Measurements from ENCODE around the gene TREML4. TPM values are rescaled to one million over a fixed set of nuclear protein-coding genes. Genes with fewer than 3 reads are reported as not detected.

Gene TREML4
- total and polyA plus RNA-seq, 2 of the 4 experiments (the other 2 are of a cell fraction) = not detected

GRCh38 chr6:41194386-41194785, 33.8 kb upstream of the TREML4 start:
- POLR2A ChIA-PET (ENCODE audit: unreplicated experiment) = no interaction called here
- in situ Hi-C loops (cut with MboI; ENCODE audit: low sequenced_read_pairs) = no loop called here
- H4K8ac ChIP-seq (ENCODE audit: low read depth in 2 of 2, low read length in 2 of 2) = no peak overlapping the region

More at GRCh38 chr6:41194386-41194785, 33.8 kb upstream of the TREML4 start:
- no peak overlapping the region for H4K91ac ChIP-seq (ENCODE audit: insufficient read depth, low read depth, low read length)
- CTCF ChIA-PET = no interaction called here
- DNase-seq = no peak
- H3K79me1 ChIP-seq (ENCODE audit: low read depth in 1 of 2, low read length in 2 of 2) = no peaks in the 10 kb centered on the region
- no peak overlapping the region for H2BK120ac ChIP-seq (ENCODE audit: low read depth, low read length)
- ATAC-seq (ENCODE audit: low read depth) = no peak
- H2AK9ac ChIP-seq (replicated peaks; ENCODE audit: low read depth, low read length, poor library complexity) = no peak overlapping the region
- dilution Hi-C loops (cut with HindIII; ENCODE audit: low sequenced_read_pairs, unreplicated experiment) (no loop called here), intact Hi-C loops (cut with micrococcal nuclease) (no loop called here)
- H2AFZ ChIP-seq (replicated peaks; ENCODE audit: low read length, poor library complexity) = no peak overlapping the region
- H2BK5ac ChIP-seq (ENCODE audit: low read depth, low read length, poor library complexity, severe bottlenecking) = no peak overlapping the region
- H3K27me3 ChIP-seq (ENCODE audit: control insufficient read depth, insufficient read depth, low read length) = peaks cover 12% of the 10 kb centered on the region
- no peak overlapping the region for H3K4me3 ChIP-seq (ENCODE audit: insufficient read depth, low read depth, low read length)
- H3K4me2 ChIP-seq (ENCODE audit: low read depth, low read length) = no peak overlapping the region
- no peak overlapping the region for H2BK15ac ChIP-seq (ENCODE audit: low read depth, low read length)
- H3K14ac ChIP-seq (replicated peaks; ENCODE audit: low read depth, low read length) = no peak overlapping the region
- TF ChIP-seq NFE2L2 (IDR thresholded peaks at IDR 0.05; ENCODE audit: low read depth, low read length) (no peak), CEBPB (IDR thresholded peaks at IDR 0.05; ENCODE audit: low read depth, low read length) (no peak), SMC3 (IDR thresholded peaks at IDR 0.05; ENCODE audit: low read depth, low read length) (no peak), USF2 (IDR thresholded peaks at IDR 0.05; ENCODE audit: low read depth, low read length) (no peak), MXI1 (IDR thresholded peaks at IDR 0.05; ENCODE audit: borderline replicate concordance, low read depth, low read length) (no peak), ELK1 (IDR thresholded peaks at IDR 0.05; ENCODE audit: borderline replicate concordance, low read depth, low read length) (no peak), BHLHE40 (IDR thresholded peaks at IDR 0.05; ENCODE audit: low read depth, low read length) (no peak)
- H3K4ac ChIP-seq (ENCODE audit: low read depth, low read length) = no peak overlapping the region
- BruUV-seq (replicated peaks) = no TSS peak
- no peak overlapping the region for H2BK20ac ChIP-seq (ENCODE audit: low read depth, low read length)
- WGBS, 2 experiments (ENCODE audit: extremely low coverage in 2 of 2, insufficient read length in 1 of 2) = 100% methylated on average over 2 of the region's 3 CpGs; no CpG with 5 or more reads in 1 of the 2 experiments
- H3K36me3 ChIP-seq (ENCODE audit: control insufficient read depth, insufficient read depth, low read length) = no peaks in the 10 kb centered on the region
- H3K9me1 ChIP-seq (ENCODE audit: insufficient read depth, low read length) = no peaks in the 10 kb centered on the region
- H3K27ac ChIP-seq (ENCODE audit: insufficient read depth, low read length) = no peak overlapping the region
- H3K9ac ChIP-seq (ENCODE audit: low read depth, low read length) = no peak overlapping the region
- no peak overlapping the region for H4K5ac ChIP-seq (ENCODE audit: low read depth, low read length)
- H2AK5ac ChIP-seq (ENCODE audit: low read depth, low read length) = no peak overlapping the region
- no peaks in the 10 kb centered on the region for H3K4me1 ChIP-seq (ENCODE audit: control insufficient read depth, insufficient read depth, low read length)
- H3K56ac ChIP-seq (ENCODE audit: extremely low read depth, insufficient read depth, low read length) = no peak overlapping the region
- no peaks in the 10 kb centered on the region for H4K20me1 ChIP-seq (ENCODE audit: insufficient read depth, low read length)
- no peak overlapping the region for H3K18ac ChIP-seq (ENCODE audit: low read depth, low read length)
- peaks cover 3% of the 10 kb centered on the region for H3K9me3 ChIP-seq (ENCODE audit: control insufficient read depth, insufficient read depth, low read length)
- no peak overlapping the region for H3K23ac ChIP-seq (ENCODE audit: low read depth, low read length)
